H1 (cell line): ENCODE results near the gene RAB1B. TPM values are rescaled to one million over a fixed set of nuclear protein-coding genes. Genes with fewer than 3 reads are reported as not detected.

ENCODE experiments used
- CTCF ChIA-PET: fragments of 300-600 bp; sonication (Branson Sonifier 250); formaldehyde crosslinking; loops from one replicate; lab custom pipeline; 2021; ENCODE audit not compliant: partially characterized antibody; lab: Charles Lee
- POLR2A ChIA-PET: fragments of 300-600 bp; sonication (Branson Sonifier 250); formaldehyde crosslinking; loops from one replicate; lab custom pipeline; 2021; ENCODE audit warnings: inconsistent platforms; ENCODE audit not compliant: partially characterized antibody; lab: Charles Lee
- DNase-seq, 2 experiments: peaks; one replicate each; pipeline versions ENCODE4 v3.0.0 to v3.0.0-alpha.2; 2010 to 2022; ENCODE audit warnings: low spot score in 2 of 2, low read depth in 1 of 2, mixed read lengths in 1 of 2
- FAIRE-seq: peaks from 2 replicates; lab custom pipeline; 2011; peaks lifted over from hg19 to GRCh38; lab: Jason Lieb, UNC
- H2AFZ ChIP-seq: 2 replicates; pipeline ENCODE4 v1.8.1; 2012; ENCODE audit warnings: low read length, inconsistent platforms
- H2AK5ac ChIP-seq: 2 replicates; pipeline ENCODE4 v1.6.1; 2013; ENCODE audit warnings: low read depth, low read length
- H2BK120ac ChIP-seq: replicated peaks from 2 replicates; pipeline ENCODE3; 2013; ENCODE audit warnings: low read depth, low read length, inconsistent platforms
- H2BK12ac ChIP-seq: 2 replicates; pipeline ENCODE4 v1.6.1; 2013; ENCODE audit warnings: low read depth, low read length
- H2BK15ac ChIP-seq: 2 replicates; pipeline ENCODE4 v1.6.1; 2013; ENCODE audit warnings: low read length
- H2BK20ac ChIP-seq: 2 replicates; pipeline ENCODE4 v1.6.1; 2013; ENCODE audit warnings: low read length
- H2BK5ac ChIP-seq: 2 replicates; pipeline ENCODE4 v1.6.1; 2013; ENCODE audit warnings: low read depth, low read length
- H3K14ac ChIP-seq: 2 replicates; pipeline ENCODE4 v1.6.1; 2013; ENCODE audit warnings: inconsistent platforms; ENCODE audit not compliant: insufficient read length
- H3K18ac ChIP-seq: 2 replicates; pipeline ENCODE4 v1.6.1; 2013; ENCODE audit warnings: low read length; ENCODE audit errors: extremely low read depth
- H3K23ac ChIP-seq: 2 replicates; pipeline ENCODE4 v1.6.1; 2013; ENCODE audit warnings: inconsistent platforms; ENCODE audit not compliant: insufficient read length
- H3K23me2 ChIP-seq: 2 replicates; pipeline ENCODE4 v1.6.1; 2013; ENCODE audit warnings: low read depth, low read length
- H3K27ac ChIP-seq: 2 replicates; pipeline ENCODE4 v1.6.1; 2011; ENCODE audit warnings: low read depth, low read length, inconsistent platforms
- H3K27me3 ChIP-seq, 4 experiments: replicated peaks in 1 of 4; 1 replicate in 1 of 4; 2 replicates in 3 of 4; pipeline versions ENCODE4 v1.6.1 to v1.8.1; 2011 to 2013; ENCODE audit warnings: low read length in 3 of 4, mild to moderate bottlenecking in 3 of 4, inconsistent platforms in 2 of 4, mixed read lengths in 2 of 4, moderate library complexity in 1 of 4; ENCODE audit not compliant: control insufficient read depth in 3 of 4, insufficient read depth in 3 of 4; ENCODE audit errors: extremely low read depth in 1 of 4
- H3K36me3 ChIP-seq, 4 experiments: 2 replicates each; pipeline versions ENCODE4 v1.6.1 to v1.8.1; 2011 to 2013; ENCODE audit warnings: mild to moderate bottlenecking in 4 of 4, low read length in 3 of 4, moderate library complexity in 2 of 4, control low read depth in 1 of 4, inconsistent platforms in 1 of 4; ENCODE audit not compliant: insufficient read depth in 4 of 4, control insufficient read depth in 2 of 4
- H3K4ac ChIP-seq: replicated peaks from 2 replicates; pipeline ENCODE3; 2013; ENCODE audit warnings: low read length, low read depth, mixed read lengths, inconsistent platforms; ENCODE audit not compliant: insufficient read length
- H3K4me1 ChIP-seq, 4 experiments: replicated peaks in 1 of 4; 1 replicate in 1 of 4; 2 replicates in 3 of 4; pipeline versions ENCODE4 v1.6.1 to v1.8.1; 2011 to 2013; ENCODE audit warnings: low read length in 3 of 4, inconsistent platforms in 2 of 4, mixed read lengths in 1 of 4; ENCODE audit not compliant: insufficient read depth in 4 of 4, control insufficient read depth in 3 of 4
- H3K4me2 ChIP-seq, 2 experiments: 2 replicates each; pipeline versions ENCODE4 v1.6.1 to v1.8.1; 2011 to 2013; ENCODE audit warnings: low read depth in 2 of 2, low read length in 2 of 2, control low read depth in 1 of 2, inconsistent platforms in 1 of 2, mild to moderate bottlenecking in 1 of 2; ENCODE audit not compliant: insufficient read depth in 1 of 2
- H3K4me3 ChIP-seq, 4 experiments: fragments of 200-600, 300-600 bp in 1 of 4; sonication (generic), shearing (Covaris generic), sonication (Bioruptor Twin) in 1 of 4; 2 replicates each; pipeline versions ENCODE4 v1.5.1 to v1.8.1; 2011 to 2016; ENCODE audit warnings: low read length in 4 of 4, low read depth in 3 of 4, control low read depth in 2 of 4, inconsistent platforms in 2 of 4, mild to moderate bottlenecking in 2 of 4, mixed read lengths in 1 of 4, moderate library complexity in 1 of 4; ENCODE audit not compliant: insufficient read depth in 2 of 4; ENCODE audit errors: extremely low read depth in 1 of 4
- H3K56ac ChIP-seq: replicated peaks from 2 replicates; pipeline ENCODE3; 2013; ENCODE audit warnings: low read depth, mild to moderate bottlenecking, mixed read lengths, low read length, inconsistent platforms; ENCODE audit not compliant: insufficient read length
- H3K79me1 ChIP-seq: 2 replicates; pipeline ENCODE4 v1.6.1; 2013; ENCODE audit warnings: low read depth, low read length, control low read depth
- H3K79me2 ChIP-seq, 2 experiments: 2 replicates each; pipeline versions ENCODE4 v1.6.1 to v1.8.1; 2012 to 2013; ENCODE audit warnings: low read length in 2 of 2, mild to moderate bottlenecking in 2 of 2, inconsistent platforms in 1 of 2; ENCODE audit not compliant: insufficient read depth in 2 of 2, control insufficient read depth in 1 of 2
- H3K9ac ChIP-seq, 4 experiments: replicated peaks in 1 of 4; 1 replicate in 1 of 4; 2 replicates in 3 of 4; pipeline versions ENCODE4 v1.6.1 to v1.8.1; 2011 to 2013; ENCODE audit warnings: low read depth in 3 of 4, low read length in 3 of 4, control low read depth in 2 of 4, mild to moderate bottlenecking in 2 of 4, moderate library complexity in 2 of 4, inconsistent platforms in 1 of 4; ENCODE audit errors: extremely low read depth in 1 of 4
- H3K9me3 ChIP-seq, 2 experiments: 2 replicates each; pipeline versions ENCODE4 v1.6.1 to v1.8.1; 2012 to 2013; ENCODE audit warnings: mild to moderate bottlenecking in 2 of 2, moderate library complexity in 2 of 2, control low read depth in 1 of 2, inconsistent platforms in 1 of 2, low read depth in 1 of 2, low read length in 1 of 2, mixed read lengths in 1 of 2; ENCODE audit not compliant: insufficient read depth in 2 of 2
- H4K20me1 ChIP-seq, 2 experiments: replicated peaks in 1 of 2; 2 replicates each; pipeline versions ENCODE3 to v1.8.1; 2011 to 2013; ENCODE audit warnings: inconsistent platforms in 2 of 2, low read length in 2 of 2, mild to moderate bottlenecking in 1 of 2; ENCODE audit not compliant: insufficient read depth in 2 of 2, control insufficient read depth in 1 of 2
- H4K5ac ChIP-seq: 2 replicates; pipeline ENCODE4 v1.6.1; 2013; ENCODE audit warnings: low read length, low read depth, mixed read lengths, inconsistent platforms; ENCODE audit not compliant: insufficient read length
- H4K8ac ChIP-seq: 2 replicates; pipeline ENCODE4 v1.8.0; 2013; ENCODE audit warnings: mild to moderate bottlenecking, moderate library complexity, low read length, inconsistent platforms; ENCODE audit not compliant: insufficient read depth; ENCODE audit errors: extremely low read depth
- H4K91ac ChIP-seq: replicated peaks from 2 replicates; pipeline ENCODE3; 2013; ENCODE audit warnings: low read length, mixed read lengths, inconsistent platforms; ENCODE audit not compliant: insufficient read length
- BACH1 ChIP-seq: IDR thresholded peaks from 2 replicates; pipeline ENCODE4 v1.6.1; 2012; ENCODE audit warnings: low read length, improper control_type of control experiment
- BRCA1 ChIP-seq: IDR thresholded peaks from 2 replicates; pipeline ENCODE4 v1.6.1; 2012; ENCODE audit warnings: low read depth, low read length, improper control_type of control experiment
- CBX8 ChIP-seq: fragments of 300-800, 300-1000 bp; sonication (generic); IDR thresholded peaks from 2 replicates; pipeline ENCODE4 v1.7.1; 2016; ENCODE audit warnings: low read depth, low read length, borderline replicate concordance
- EGR1 ChIP-seq: IDR thresholded peaks from 2 replicates; pipeline ENCODE4 v1.6.1; 2011; ENCODE audit warnings: low read depth, low read length, borderline replicate concordance
- FOSL1 ChIP-seq: IDR thresholded peaks from 2 replicates; pipeline ENCODE4 v1.6.1; 2011; ENCODE audit warnings: mild to moderate bottlenecking, low read depth, low read length, moderate library complexity; ENCODE audit not compliant: insufficient read depth
- GABPA ChIP-seq: IDR thresholded peaks from 2 replicates; pipeline ENCODE4 v1.6.1; 2011; ENCODE audit warnings: mild to moderate bottlenecking, low read length, moderate library complexity, borderline replicate concordance; ENCODE audit not compliant: insufficient read depth
- JUND ChIP-seq: IDR thresholded peaks from 2 replicates; pipeline ENCODE4 v1.6.1; 2011; ENCODE audit warnings: mild to moderate bottlenecking, improper control_type of control experiment, low read length
- SAP30 ChIP-seq: fragments of 300-600 bp; sonication (generic); IDR thresholded peaks from 2 replicates; pipeline ENCODE4 v1.7.1; 2012; ENCODE audit warnings: low read length, moderate library complexity, mild to moderate bottlenecking, inconsistent platforms; ENCODE audit not compliant: insufficient read depth, insufficient replicate concordance
- SP1 ChIP-seq: IDR thresholded peaks from 2 replicates; pipeline ENCODE4 v1.6.1; 2011; ENCODE audit warnings: low read depth, low read length
- SUZ12 ChIP-seq: fragments of 200-600 bp; sonication (generic); IDR thresholded peaks from 2 replicates; pipeline ENCODE4 v1.6.1; 2012; ENCODE audit warnings: mild to moderate bottlenecking, inconsistent platforms, low read length, moderate library complexity, mixed read lengths
- USF2 ChIP-seq: IDR thresholded peaks from 2 replicates; pipeline ENCODE4 v1.6.1; 2011; ENCODE audit warnings: low read length, improper control_type of control experiment
- WGBS, 2 experiments: shearing (Covaris generic) in 1 of 2; methylation state at CpG; one replicate each; pipeline versions ENCODE4 v1.1.6 to v1.1.7; 2013 to 2015; ENCODE audit warnings: low lambda C conversion rate in 2 of 2, mixed read lengths in 2 of 2, inconsistent platforms in 1 of 2, low coverage in 1 of 2, missing lambda C conversion rate in 1 of 2; ENCODE audit not compliant: insufficient replicate concordance in 2 of 2, insufficient coverage in 1 of 2, insufficient read length in 1 of 2; ENCODE audit errors: extremely low coverage in 1 of 2, missing lambda C conversion rate in 1 of 2; 5-methylcytosine and 5-hydroxymethylcytosine counted together
- polyA plus RNA-seq, 7 experiments: library from polyadenylated mRNA; depleted of rRNA in 3 of 7; stranded (reverse) in 5 of 7; unstranded in 2 of 7; fragments of >200 nt in 5 of 7; fragments of 200-250 nt in 2 of 7; gene quantifications; 1 replicate in 5 of 7; 2 replicates in 1 of 7; 4 replicates in 1 of 7; pipeline versions ENCODE4 v1.2.1 to v1.2.3, GENCODE V29; 2011 to 2013; ENCODE audit warnings: missing spikeins in 2 of 7, mixed read lengths in 2 of 7
- total RNA-seq: library from RNA; stranded (reverse); fragmentation: NEBNext Ultra II Directional; extraction: Animal tissue kit (Norgen Biotek cat#: 25700); gene quantifications from 2 replicates; pipeline ENCODE4 v1.2.1, GENCODE V29; 2021
- TF ChIP-seq, protein P1 (sequence below): IDR thresholded peaks from 2 replicates; pipeline ENCODE4 v1.6.1; 2012; ENCODE audit warnings: inconsistent platforms

Gene RAB1B
- total and polyA plus RNA-seq, 2 of the 8 experiments (the other 6 are each of a cell fraction or from before 2014, with no cell fraction given): 100 to 217 TPM

GRCh38 chr11:66309475-66309874, 41.0 kb downstream of the RAB1B start:
- Histone ChIP-seq H3K9me3 (no peaks in the 10 kb centered on the region), H2AFZ (no peak overlapping the region), H2AK5ac (no peak overlapping the region), H3K23ac (no peak overlapping the region), H3K4me2 (no peak overlapping the region), H3K79me2 (no peaks in the 10 kb centered on the region), H4K5ac (no peak overlapping the region), H3K23me2 (peaks cover 8% of the 10 kb centered on the region), H2BK12ac (0 out of 2 replicates have a peak overlapping the region, but pooled peaks have one; percentile 23), H3K27me3 (peaks cover 0 to 3% (median 0%) of the 10 kb centered on the region in 4 experiments; a peak in 2 of 7 replicates), H2BK5ac (no peak overlapping the region), H2BK20ac (no peak overlapping the region), H3K36me3 (no peaks in the 10 kb centered on the region), H3K4me1 (peaks cover 3 to 13% (median 6%) of the 10 kb centered on the region in 4 experiments; a peak in 6 of 7 replicates), H3K4ac (no peak overlapping the region), H3K18ac (no peak overlapping the region), H4K20me1 (no peaks in the 10 kb centered on the region), H4K91ac (no peak overlapping the region), H3K56ac (no peak overlapping the region), H3K4me3 (no peak overlapping the region), H3K14ac (no peak overlapping the region), H2BK15ac (no peak overlapping the region), H2BK120ac (no peak overlapping the region), H3K79me1 (no peaks in the 10 kb centered on the region), H3K9ac (no peak overlapping the region), H3K27ac (no peak overlapping the region), H4K8ac (no peak overlapping the region)
- DNase-seq (no peak), FAIRE-seq (no peak)
- POLR2A ChIA-PET: interaction anchor here (1.2 to 4.1 kb wide), 4 partner anchors 14 to 61 kb away, joined by 4 to 16 read pairs (median 5); partner anchors contain the start of gene BRMS1
- CTCF ChIA-PET: interaction anchor here (1.0 to 11.7 kb wide), 7 partner anchors 8 to 35 kb away, joined by 4 to 242 read pairs (median 57); partner anchors contain the start of genes BRMS1, RIN1, TMEM151A and YIF1A
- 77% methylated on average over 3 of the region's 3 CpGs; no CpG with 5 or more reads in 1 of the 2 experiments for WGBS, 2 experiments
- TF ChIP-seq BACH1 (no peak), USF2 (no peak), EGR1 (no peak), BRCA1 (no peak), JUND (no peak), SAP30 (no peak), SP1 (no peak), GABPA (no peak), FOSL1 (no peak), CBX8 (no peak), SUZ12 (no peak)
- TF ChIP-seq, protein P1, sequence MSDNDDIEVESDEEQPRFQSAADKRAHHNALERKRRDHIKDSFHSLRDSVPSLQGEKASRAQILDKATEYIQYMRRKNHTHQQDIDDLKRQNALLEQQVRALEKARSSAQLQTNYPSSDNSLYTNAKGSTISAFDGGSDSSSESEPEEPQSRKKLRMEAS: no peak
